SKM-1 (cell line): ENCODE measurements around the gene KDM2B.
"Not testable (repeated sequence)": the region's sequence is repeated elsewhere in the genome, so short reads cannot be mapped to it uniquely, and the experiment has no call there.

ENCODE experiments used
- DNase-seq: peaks from one replicate; lab custom pipeline; 2025; ENCODE audit not compliant: unreplicated experiment; lab: John Stamatoyannopoulos, UW

The KDM2B gene

DNA sequence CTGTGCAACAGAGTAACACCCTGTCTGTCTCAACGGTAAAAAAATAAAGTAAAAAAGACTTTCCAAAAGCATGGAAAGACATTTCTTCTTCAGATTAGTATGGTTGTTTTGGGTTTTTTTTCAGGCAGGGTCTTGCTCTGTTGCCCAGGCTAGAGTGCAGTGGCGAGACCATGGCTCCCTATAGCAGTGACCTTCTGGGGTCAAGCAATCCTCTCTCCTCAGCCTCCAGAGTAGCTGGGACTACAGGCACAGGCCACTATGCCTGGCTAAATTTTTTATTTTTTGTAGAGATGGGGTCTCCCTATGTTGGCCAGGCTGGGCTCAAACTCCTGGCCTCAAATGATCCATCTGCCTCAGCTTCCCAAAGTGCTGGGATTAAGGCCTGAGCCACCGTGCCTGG lies 72.8 kb downstream of the KDM2B start:
- no peak for DNase-seq

DNA sequence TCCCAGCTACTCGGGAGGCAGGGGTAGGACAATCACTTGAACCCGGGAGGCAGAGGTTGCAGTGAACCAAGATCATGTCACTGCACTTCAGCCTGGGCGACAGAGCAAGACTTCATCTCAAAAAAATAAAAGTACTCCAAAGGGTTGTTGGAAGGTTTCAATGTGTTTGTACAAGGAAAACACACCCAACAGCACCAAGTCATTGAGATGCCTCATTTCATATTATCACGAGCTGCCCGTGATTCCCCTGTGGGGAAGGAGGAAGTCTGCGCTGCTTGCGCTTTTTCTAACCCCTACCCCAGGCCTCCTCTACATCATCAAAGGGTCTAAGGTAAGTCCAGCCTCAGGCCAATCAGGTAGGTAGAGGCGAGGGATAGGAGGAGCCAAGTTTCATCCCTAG lies 73.6 kb downstream of the KDM2B start:
- DNase-seq, result no peak

DNA sequence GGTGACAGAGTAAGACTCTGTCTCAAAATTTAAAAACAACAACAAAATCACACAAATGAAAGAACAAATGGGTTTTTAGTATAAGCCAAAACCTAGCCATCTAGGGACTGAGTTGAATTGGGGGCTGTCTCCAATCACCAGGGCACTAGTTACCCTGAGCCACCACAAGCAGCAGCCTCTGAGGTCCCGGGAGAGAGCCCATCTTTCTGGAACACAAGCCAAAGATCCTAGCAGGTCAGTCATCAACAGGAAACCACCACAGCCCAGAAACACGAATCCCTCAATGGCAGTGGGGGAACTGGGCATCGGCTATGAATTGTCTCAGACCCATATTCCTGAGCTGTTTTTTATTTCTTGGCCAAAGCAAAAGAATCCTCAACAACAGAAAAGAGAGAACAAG lies 75.3 kb downstream of the KDM2B start:
- no peak for DNase-seq

DNA sequence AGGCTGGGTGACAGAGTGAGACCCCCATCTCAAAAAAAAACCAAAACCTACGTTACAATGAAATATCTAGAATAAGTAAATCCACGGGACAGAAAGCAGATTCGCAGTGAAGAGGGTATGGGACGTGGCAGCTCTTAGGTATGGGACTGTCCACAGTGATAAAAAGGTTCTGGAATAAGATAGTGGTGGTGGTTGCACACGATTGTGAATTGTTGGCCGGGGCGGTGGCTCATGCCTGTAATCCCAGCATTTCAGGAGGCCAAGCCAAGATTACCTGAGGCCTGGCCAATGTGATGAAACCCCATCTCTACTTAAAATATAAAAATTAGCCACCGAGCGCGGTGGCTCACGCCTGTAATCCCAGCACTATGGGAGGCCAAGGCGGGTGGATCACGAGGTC lies 76.3 kb downstream of the KDM2B start:
- DNase-seq, result no peak

DNA sequence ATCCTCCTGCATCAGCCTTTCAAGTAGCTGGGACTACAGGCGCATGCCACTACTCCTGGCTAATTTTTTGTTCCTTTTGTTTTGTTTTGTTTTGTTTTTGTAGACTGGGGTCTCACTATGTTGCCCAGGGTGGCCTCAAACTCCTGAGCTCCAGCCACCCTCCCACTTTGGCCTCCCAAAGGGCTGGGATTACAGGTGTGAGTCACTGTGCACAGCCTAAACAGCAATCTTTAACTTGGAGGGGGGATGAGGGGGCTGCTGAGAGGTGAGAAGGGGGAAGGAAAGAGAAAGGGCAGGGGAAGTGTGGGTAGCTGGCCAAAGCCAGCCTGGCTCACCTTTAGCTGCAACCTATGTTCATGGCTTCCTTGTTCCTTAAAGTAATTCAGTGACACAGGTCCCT lies 77.4 kb downstream of the KDM2B start:
- no peak for DNase-seq

DNA sequence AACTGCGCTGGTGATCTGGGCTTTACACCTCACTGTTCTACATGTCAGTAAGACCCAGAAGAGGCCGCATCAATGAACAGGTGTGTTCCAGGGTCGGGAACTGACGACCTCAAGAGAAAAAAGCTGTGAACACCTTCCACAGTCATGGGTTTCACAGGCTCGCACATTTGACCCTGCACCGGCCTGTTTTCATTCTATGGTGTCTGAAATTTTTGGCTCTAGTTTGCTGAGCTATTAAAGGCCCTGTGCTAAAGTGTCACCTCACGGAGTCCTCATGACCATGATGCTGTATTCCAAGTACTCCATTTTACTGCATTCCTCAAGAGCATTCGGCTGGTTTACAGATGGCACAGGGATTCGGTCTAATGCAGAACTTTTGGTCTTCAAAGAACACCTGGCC lies 78.9 kb downstream of the KDM2B start:
- DNase-seq, result no peak

DNA sequence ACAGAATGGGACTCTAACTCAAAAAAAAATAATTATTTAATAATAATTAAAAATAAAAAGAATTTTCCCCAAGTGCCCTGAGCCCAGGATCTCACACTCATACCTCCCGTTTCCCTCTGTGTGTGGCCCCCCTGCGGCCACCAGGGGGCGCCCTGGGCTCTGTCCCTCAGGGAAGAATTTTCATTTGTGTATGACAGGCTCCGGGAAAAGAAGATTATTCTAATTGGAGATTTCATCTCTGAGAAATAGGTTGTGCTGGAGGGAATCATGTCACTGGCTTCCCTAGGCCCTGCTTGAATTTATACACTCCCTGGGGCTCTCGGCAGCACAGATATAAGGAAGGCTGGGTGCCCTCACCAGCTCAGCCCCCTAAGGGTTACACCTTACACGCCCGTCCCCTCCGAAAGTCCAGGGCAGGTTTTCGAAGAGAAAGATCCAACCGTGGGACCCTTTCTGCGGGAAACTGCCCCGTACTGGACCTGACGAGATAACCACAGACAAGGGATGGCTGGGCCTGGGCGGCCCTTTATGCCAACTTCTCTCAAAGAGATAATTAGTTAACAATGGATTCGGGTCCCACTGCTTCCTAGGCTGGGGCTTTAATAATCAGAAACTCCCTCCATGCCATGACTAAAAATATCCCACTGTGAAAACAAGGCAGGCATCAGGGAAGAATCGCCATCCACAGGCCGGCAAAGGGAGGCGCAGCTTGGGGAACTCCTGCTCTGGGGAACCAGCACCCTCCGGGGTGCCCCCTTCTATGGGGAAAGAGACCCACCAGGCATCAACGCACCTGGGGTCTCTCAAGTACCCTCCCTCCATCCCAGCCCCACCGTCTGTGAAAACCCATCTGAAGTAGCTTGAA lies 80.7 kb downstream of the KDM2B start:
- no peak for DNase-seq

DNA sequence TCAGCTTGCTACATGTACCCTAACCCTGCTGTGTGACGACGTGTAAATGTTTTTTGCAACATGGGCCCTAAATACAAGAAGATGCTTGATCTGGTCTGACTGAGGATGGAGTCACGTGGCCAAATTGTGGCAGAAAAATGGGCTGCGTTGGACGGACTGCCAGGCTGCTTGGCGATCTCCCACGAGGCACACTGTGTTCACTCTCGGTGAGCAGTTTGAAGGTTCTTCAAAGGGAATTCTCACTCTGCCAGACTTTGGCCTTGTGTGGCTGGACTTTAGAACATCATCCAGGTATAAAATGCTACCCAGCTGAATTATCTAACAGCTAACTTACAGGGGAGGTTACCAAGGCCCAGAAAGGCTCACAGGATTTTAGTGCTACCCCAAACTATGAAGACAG lies 85.1 kb downstream of the KDM2B start:
- no peak for DNase-seq

DNA sequence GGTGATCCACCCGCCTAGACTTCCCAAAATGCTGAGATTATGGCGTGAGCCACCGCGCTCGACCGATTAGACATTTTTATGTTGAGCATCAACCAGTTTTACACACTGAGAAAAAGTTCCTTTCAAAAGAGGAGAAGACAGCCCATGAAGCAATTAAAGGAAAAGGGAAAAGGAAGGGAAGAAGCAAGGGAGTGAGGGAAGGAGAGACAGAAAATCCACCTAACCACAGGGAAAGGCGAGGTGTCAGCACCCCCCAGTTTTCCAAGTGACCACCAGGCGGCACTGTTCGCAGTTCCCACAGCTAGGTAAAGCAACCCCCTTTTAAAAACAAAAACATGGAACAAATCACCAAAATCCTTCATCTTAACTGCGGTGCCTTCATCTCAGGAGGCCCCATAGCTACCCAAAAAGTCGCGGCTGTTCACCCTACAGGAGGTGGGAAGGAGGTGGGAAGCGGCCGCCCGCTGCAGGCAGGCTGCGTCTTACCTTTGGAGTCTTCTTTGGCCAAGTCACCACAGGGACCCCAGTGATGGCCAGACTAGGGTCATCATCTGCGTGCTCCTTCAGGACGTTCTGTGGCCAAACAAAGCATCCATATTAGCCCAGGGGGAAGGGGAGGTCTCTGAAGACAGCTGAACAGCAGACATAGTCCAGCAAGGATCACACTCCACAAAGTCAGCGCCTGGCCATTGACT lies 86.6 kb downstream of the KDM2B start:
- no peak for DNase-seq

DNA sequence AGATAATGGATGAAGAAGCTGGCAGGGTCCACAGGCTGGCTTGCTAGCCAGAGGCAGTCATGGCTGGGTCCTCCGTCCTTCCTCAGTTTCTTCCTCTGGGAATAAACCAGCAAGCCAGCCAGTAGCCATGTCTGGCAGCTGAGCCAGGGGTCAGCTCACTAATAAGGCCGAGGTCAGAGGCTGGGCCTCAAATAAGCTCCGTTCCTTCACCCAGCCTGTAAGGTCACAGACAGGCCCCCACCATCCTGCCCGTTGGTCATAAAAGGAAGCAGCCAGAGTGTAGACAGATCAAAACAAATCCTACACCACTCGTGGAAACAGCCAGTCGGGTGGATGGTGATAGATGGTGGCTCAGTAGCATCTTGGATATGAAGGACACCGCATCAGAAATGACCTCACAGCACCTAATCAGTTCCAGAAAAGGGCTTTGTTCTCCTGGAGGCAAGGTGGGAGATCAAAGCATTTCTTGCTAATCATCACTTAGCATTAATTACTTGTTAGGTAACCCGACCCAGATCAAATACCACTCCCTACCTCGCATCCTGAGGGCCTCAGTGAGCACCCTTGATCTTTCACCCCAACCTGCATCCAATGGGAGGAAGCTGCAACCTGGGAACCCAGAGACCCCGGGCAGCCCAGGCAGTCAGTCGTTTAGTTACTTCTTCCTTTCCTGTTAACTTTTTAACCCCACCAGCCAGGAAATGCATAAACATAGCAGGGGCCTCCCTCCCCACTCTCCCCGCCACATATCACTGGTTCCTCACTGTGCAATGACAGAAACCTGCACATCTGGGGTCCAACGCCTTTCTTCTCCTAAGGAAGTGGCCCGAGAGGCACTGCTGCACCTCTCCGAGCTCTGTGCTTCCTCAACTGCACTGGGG lies 90.2 kb downstream of the KDM2B start:
- DNase-seq, result no peak

DNA sequence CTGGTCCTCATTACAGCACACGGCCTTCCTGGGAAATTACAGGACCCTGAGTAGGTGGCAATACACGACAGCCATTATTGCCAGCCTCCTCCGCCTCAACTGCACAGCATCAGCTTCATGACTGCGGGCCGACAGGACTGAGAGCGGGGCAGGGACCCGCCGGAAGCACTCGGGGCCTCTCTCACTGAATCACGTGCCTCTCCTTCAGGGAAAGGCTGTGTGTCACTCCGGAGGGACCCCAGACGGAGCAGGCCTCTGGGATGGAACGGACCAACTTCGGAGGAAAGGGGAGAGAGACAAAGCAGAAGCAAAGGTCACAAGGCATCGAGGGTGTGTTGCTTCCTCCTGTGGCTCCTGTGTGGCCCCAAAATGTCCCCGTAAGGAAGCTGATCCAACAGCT lies 90.9 kb downstream of the KDM2B start:
- no peak for DNase-seq

DNA sequence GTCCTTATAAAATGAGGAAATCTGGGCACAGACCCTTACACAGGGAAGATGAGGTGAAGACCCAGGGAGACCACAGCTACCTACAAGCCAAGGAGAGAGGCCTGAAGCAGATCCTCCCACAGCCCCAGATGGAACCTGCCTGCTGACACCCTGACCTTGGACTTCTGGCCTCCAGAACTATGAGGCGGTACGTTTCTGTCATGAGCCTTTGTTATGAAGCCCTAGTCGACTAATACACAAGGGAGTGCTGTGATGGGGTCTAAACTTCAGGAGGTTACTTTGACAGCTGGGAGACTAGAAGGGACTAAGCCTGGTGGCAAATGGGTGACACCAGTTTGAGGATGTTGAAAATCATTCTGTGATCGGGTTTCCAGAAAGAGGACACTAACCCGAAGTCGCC lies 95.9 kb downstream of the KDM2B start:
- DNase-seq, result no peak

DNA sequence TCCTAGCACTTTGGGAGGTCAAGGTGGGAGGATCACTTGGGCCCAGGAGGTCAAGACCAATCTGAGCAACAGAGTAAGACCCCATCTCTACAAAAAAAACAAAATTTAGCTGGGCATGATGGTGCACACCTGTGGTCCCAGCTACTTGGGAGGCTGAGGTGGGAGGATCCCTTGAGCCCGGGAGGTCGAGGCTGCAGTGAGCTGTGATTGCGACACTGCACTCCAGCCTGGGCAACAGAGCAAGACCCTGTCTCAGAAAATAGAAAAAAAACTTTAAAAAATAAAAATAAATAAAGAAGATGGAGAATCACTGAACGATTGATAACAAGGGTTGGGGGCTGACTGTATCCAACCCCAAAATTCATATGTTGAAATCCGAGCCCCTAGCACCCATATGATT lies 96.3 kb downstream of the KDM2B start:
- not testable (repeated sequence) for DNase-seq

DNA sequence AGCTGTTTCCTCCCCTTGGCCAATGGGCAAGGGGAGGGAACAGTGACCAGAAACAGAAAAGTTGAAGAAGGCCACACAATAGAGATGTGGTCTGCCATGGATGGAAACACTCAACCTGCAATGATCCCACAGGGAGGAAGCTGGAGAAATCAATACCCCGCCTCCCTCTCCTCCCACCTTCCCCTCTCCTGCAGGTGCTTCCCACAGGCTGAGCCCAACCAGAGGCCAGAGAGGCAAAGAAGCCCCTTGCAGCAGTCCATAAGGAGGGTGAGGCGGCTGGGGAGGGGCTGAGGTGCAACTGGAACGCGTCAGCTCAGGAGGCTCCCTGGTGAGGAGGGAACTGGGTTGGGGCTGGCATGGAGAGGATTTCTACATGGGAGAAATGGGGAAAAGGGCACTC lies 96.9 kb downstream of the KDM2B start:
- DNase-seq, result no peak

DNA sequence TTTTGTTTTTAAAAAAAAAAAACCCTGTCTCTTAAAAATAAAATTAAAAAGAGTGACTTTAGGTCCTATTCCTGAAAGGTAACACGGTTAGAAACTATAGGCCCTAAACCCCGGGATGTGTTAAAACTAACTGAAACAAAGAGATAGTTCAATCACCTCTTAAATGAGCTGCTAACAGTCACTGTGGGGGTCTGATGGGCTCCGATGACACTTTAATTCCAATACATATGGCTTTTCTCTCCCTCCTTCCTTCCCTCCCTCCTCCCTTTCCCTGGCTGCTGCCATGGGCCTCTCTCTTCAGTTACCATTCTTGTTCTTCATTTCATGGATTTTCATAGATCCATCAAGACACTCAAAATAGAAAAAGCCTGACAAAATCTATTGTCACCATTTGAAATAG lies 104.3 kb downstream of the KDM2B start:
- no peak for DNase-seq

DNA sequence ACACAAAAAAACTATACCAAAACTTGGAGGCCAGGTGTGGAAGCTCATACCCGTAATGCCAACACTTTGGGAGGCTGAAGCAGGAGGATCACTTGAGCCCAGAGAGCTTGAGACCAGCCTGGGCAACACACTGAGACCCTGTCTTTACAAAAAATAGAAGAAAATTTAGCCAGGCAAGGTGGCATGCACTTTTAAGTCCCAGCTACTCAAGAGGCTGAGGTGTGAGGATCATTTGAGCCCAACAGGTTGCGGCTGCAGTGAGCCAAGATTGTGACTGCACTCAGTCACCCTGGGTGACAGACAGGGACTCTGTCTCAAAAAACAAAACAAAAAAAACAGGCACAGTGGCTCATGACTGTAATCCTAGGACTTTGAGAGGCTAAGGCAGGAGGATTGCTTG lies 105.5 kb downstream of the KDM2B start:
- DNase-seq, result no peak

DNA sequence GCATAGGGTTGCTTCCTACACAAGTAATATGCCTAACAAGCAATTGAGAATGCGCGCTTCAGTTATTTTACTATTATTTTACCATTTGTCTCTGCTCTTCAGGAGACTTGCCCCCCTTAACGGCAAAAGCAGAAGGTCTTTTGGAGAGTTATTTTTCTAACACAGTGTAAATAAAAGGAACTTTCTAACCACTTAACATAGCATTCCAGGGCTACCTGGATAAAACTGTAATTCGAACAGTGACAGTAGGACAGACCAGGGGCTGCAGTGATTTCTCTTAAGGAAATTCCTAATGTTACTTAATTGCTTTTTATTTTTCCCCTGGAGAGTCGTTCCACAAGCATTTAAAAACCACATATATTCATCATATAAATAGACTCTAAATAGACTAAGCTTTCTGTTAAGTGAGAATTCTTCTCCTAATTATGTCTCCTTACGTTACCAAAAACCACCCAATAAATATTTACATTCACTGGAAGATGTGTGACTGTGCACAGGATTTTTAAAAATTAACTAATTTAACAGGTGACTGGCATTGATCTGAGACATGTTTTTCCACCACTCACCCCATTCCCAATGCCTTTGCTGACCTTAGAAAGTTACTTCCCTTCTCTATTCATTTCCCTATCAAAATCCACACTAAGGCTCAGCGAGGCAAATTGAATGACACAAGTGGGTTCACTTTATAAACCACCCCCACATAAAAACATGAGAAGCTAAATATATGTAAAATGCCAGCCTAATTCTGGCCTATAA lies 108.5 kb downstream of the KDM2B start:
- no peak for DNase-seq

DNA sequence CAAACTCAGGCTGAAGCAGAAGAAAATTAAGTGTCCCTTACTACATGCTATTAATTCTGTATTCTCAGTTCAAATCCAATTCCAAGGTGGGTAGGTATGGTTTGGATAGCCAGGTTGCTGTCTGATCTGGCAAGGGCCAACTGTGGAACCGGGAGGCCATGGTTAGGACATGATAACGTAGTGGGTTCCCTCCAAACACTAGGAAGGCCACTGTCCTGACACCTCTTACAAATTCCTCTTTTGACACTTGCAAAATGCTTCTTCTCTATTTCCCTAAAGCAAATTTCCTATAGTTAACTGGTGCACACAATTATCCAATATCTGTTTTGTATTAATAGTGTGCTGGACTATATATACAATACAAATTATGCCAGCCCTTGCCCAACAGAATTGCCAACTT lies 110.1 kb downstream of the KDM2B start:
- no peak for DNase-seq

DNA sequence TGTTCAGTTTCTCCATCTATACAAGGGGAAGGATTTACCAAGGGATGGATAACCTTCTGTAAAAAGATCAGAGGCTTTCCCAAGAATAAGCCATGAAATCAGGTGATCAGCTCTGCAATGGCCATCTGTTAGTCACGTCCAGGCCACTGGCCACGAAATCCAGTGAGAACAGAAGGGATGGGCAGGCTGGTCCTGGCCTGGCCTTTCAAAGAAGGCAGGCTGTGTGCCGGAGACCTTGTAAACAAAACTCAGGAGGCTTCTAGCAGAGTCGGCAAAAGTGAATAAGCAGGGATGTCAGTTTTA lies 112.4 kb downstream of the KDM2B start:
- DNase-seq, result no peak

DNA sequence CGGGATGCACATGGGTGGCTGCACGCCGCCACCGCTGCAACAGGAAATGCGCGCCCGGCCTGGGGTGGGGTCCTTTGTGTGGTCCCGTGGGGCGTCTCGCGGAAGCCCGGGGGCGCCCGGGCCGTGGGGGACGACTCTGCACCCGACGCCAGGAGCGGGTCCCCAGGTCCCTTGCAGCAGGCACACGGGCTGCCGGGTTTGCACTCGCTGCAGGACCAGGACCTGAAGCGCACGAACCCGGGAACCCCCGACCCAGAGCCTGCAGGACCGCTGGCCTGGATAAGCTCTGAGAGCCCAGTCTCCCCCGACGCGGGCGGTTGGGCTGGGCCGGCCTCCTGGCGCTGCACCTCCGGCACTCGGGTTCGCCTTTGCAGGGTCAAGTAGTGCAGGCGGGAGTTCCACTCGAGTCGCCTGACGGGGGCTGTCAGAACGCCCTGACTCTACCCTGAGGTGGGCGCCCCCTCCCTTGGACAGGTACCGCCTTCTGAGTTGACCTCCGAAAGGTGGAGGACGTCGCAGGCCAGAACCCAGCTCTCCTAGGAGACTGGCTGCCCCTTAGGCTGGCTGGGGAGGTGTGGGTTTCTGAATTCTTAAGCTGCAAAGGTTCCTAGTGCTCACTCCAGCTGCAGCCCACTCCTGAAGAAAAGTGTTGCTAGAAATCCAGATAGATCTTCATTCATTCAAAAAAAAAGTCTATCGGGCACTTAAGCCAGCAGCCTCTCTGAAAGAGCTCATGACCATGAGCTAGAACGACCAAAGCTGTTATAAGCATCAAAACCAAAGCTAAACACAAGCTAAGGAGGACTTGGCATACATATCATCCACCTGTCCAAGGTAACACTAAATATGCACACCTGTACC lies 113.0 kb downstream of the KDM2B start:
- DNase-seq, result no peak
